ENCODE measurements around the gene ARHGDIG. TPM values are rescaled to one million over a fixed set of nuclear protein-coding genes. Genes with fewer than 3 reads are reported as not detected.

The ARHGDIG gene
- total RNA-seq, 1 experiment from 2014 or later = not detected

DNA sequence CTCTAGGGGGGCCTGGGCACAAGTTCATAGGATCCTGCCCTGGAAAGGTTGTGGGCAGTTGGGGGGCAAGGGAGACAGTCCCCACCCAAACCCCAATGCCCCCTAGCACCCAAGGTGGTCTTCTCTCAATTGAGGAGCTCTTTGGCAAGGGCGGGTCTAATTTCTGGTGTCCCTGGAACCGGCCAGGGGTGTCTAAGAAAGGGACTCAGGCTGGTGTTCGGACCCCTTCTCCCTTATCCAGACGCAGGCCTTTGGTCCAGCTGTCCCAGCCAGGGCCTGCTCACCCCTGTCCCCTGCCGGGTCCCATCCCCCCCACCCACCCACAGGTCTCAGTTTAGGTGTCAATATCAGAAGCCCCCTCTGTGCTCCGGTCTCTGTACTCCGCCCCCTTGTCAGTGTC lies 860 bp upstream of the ARHGDIG start:
- POLR2A ChIA-PET = interaction anchor here (1.1 kb wide), 1 partner anchor 44 kb away, joined by 4 read pairs; the partner anchor contains the start of gene FAM234A
- no TSS peak for BruUV-seq (replicated peaks)
- DNase-seq (ENCODE audit: unreplicated experiment) = no peak
- TF ChIP-seq, protein P1, sequence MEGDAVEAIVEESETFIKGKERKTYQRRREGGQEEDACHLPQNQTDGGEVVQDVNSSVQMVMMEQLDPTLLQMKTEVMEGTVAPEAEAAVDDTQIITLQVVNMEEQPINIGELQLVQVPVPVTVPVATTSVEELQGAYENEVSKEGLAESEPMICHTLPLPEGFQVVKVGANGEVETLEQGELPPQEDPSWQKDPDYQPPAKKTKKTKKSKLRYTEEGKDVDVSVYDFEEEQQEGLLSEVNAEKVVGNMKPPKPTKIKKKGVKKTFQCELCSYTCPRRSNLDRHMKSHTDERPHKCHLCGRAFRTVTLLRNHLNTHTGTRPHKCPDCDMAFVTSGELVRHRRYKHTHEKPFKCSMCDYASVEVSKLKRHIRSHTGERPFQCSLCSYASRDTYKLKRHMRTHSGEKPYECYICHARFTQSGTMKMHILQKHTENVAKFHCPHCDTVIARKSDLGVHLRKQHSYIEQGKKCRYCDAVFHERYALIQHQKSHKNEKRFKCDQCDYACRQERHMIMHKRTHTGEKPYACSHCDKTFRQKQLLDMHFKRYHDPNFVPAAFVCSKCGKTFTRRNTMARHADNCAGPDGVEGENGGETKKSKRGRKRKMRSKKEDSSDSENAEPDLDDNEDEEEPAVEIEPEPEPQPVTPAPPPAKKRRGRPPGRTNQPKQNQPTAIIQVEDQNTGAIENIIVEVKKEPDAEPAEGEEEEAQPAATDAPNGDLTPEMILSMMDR (IDR thresholded peaks at IDR 0.05; ENCODE audit: unreplicated experiment) = no peak
- no peak overlapping the region for H3K4me3 Mint-ChIP-seq (ENCODE audit: unreplicated experiment)
- no peaks in the 10 kb centered on the region for H3K27me3 Mint-ChIP-seq (ENCODE audit: insufficient read depth, unreplicated experiment)
- CTCF ChIA-PET = interaction anchor here (0.6 to 1.1 kb wide), 2 partner anchors 72 to 115 kb away, joined by 3 to 6 read pairs; no protein-coding TSS in a partner anchor
- no peak overlapping the region for H3K27ac Mint-ChIP-seq (ENCODE audit: low read depth, unreplicated experiment)
- H3K4me1 Mint-ChIP-seq (ENCODE audit: insufficient read depth, unreplicated experiment) = peaks cover 4% of the 10 kb centered on the region
- intact Hi-C loops (cut with micrococcal nuclease) = no loop called here
- H3K9me3 Mint-ChIP-seq (ENCODE audit: unreplicated experiment) = no peaks in the 10 kb centered on the region
- H3K36me3 Mint-ChIP-seq (ENCODE audit: insufficient read depth, unreplicated experiment) = no peaks in the 10 kb centered on the region

DNA sequence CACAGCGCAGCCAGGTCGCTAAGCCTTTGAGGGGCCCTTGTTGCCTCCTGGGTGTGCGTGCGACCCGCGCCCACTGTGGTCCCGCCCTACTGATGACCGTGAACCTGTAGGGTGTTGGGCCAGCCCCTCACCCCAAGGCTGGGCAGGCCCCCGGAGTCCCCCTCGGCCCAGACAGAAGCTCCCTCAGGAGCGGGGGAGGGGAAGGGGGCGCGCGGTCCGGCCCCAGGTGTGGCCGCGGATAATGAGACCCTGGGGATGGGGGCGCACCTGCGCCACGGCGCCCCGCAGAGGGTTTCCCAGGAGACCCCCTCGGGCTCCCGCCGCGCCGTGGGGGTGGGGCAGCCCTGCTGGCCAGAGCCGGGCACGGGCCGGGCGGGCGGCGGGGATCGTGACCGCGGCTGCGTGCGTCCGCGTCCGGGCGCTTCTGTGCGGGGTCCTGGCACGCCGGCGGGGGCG lies 358 bp upstream of the ARHGDIG start:
- Mint-ChIP-seq H3K4me1 (ENCODE audit: insufficient read depth, unreplicated experiment) (peaks cover 4% of the 10 kb centered on the region), H3K27ac (ENCODE audit: low read depth, unreplicated experiment) (no peak overlapping the region), H3K4me3 (ENCODE audit: unreplicated experiment) (no peak overlapping the region), H3K27me3 (ENCODE audit: insufficient read depth, unreplicated experiment) (no peaks in the 10 kb centered on the region), H3K36me3 (ENCODE audit: insufficient read depth, unreplicated experiment) (no peaks in the 10 kb centered on the region), H3K9me3 (ENCODE audit: unreplicated experiment) (no peaks in the 10 kb centered on the region)
- BruUV-seq (replicated peaks) = no TSS peak
- TF ChIP-seq, protein P1 (IDR thresholded peaks at IDR 0.05; ENCODE audit: unreplicated experiment) = no peak
- DNase-seq (ENCODE audit: unreplicated experiment) = no peak
- ChIA-PET CTCF (interaction anchor here (1.1 kb wide), 1 partner anchor 72 kb away, joined by 6 read pairs; no protein-coding TSS in a partner anchor), POLR2A (no interaction called here)
- intact Hi-C loops (cut with micrococcal nuclease) = no loop called here

DNA sequence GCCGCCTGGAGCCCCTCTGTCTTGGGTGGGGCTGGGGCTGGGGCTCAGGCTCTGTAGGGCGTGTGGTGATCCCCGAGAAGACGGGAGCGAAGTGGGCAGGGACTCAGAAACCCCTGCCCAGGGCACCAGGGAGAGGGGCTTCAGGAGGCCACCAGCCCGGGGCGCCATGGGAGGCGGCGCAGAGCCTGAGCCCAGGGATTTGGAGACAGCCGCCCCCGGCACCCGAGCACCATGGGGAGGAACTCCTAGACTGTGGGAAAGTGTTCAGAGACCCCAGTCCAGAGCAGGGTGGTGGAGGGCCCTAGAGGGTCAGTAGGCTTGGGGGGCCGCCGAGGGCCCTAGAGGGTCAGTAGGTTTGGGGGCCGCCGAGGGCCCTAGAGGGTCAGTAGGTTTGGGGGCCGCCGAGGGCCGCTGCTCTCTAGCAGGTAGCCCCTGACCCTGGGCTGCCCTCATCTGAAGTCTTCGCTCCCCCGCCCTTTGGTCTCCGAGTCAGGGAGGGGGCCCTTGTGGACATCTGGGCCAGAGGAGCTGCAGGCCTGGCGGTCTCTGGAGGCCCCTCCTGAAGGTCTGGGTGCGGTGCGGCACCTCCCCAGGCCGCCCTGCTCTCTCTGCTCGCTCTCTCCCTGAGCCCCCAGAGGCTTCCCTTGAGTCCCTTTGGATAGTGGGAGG lies 734 bp downstream of the ARHGDIG start:
- POLR2A ChIA-PET = no interaction called here
- Mint-ChIP-seq H3K4me3 (ENCODE audit: unreplicated experiment) (no peak overlapping the region), H3K27ac (ENCODE audit: low read depth, unreplicated experiment) (no peak overlapping the region), H3K27me3 (ENCODE audit: insufficient read depth, unreplicated experiment) (no peaks in the 10 kb centered on the region), H3K36me3 (ENCODE audit: insufficient read depth, unreplicated experiment) (no peaks in the 10 kb centered on the region), H3K4me1 (ENCODE audit: insufficient read depth, unreplicated experiment) (peaks cover 4% of the 10 kb centered on the region), H3K9me3 (ENCODE audit: unreplicated experiment) (no peaks in the 10 kb centered on the region)
- intact Hi-C loops (cut with micrococcal nuclease) = no loop called here
- CTCF ChIA-PET = no interaction called here
- TF ChIP-seq, protein P1 (IDR thresholded peaks at IDR 0.05; ENCODE audit: unreplicated experiment) = no peak
- no TSS peak for BruUV-seq (replicated peaks)
- DNase-seq (ENCODE audit: unreplicated experiment) = no peak

DNA sequence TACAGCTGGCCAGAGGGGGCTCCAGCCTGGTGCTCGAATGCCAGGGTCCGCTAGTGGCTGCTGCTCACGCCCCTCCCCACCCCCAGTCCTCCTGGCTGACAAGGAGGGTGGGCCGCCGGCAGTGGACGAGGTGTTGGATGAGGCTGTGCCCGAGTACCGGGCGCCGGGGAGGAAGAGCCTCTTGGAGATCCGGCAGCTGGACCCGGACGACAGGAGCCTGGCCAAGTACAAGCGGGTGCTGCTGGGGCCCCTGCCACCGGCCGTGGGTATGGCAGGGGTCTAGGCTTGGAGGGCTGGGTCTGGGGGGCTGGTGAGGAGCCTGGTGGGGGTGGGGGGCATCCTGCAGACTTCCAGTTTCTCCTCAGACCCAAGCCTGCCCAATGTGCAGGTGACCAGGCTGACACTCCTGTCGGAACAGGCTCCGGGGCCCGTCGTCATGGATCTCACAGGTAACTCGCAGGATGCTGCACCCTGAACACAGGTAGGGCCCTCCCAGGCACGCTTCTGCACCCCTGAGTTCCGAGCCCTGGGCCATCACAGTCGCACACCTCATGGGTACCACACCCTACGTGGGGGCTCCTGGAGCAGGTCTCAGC lies 1.4 kb downstream of the ARHGDIG start:
- intact Hi-C loops (cut with micrococcal nuclease) = no loop called here
- H3K27me3 Mint-ChIP-seq (ENCODE audit: insufficient read depth, unreplicated experiment) = no peaks in the 10 kb centered on the region
- no peak overlapping the region for H3K27ac Mint-ChIP-seq (ENCODE audit: low read depth, unreplicated experiment)
- ChIA-PET POLR2A (no interaction called here), CTCF (no interaction called here)
- no peaks in the 10 kb centered on the region for H3K9me3 Mint-ChIP-seq (ENCODE audit: unreplicated experiment)
- DNase-seq (ENCODE audit: unreplicated experiment) = no peak
- peaks cover 4% of the 10 kb centered on the region for H3K4me1 Mint-ChIP-seq (ENCODE audit: insufficient read depth, unreplicated experiment)
- no peak overlapping the region for H3K4me3 Mint-ChIP-seq (ENCODE audit: unreplicated experiment)
- TF ChIP-seq, protein P1 (IDR thresholded peaks at IDR 0.05; ENCODE audit: unreplicated experiment) = no peak
- no peaks in the 10 kb centered on the region for H3K36me3 Mint-ChIP-seq (ENCODE audit: insufficient read depth, unreplicated experiment)
- no TSS peak for BruUV-seq (replicated peaks)
